Tibial nerve (tissue), 4 donors: ENCODE results near the gene TGFA. TPM values are rescaled to one million over a fixed set of nuclear protein-coding genes. Genes with fewer than 3 reads are reported as not detected.

Experiments used
- DNase-seq, 2 donors: peaks; one replicate each; pipeline ENCODE4 v3.0.0-alpha.2; 2019; ENCODE audit warnings: low spot score in 2 of 2
- H3K27ac ChIP-seq, 4 donors: fragments of 200-600 bp; sonication (generic) in 3 of 4; one replicate each; pipeline ENCODE4 v1.5.1; 2017 to 2019; ENCODE audit warnings: mild to moderate bottlenecking in 1 of 4
- H3K27me3 ChIP-seq, 2 donors: fragments of 200-600 bp; sonication (generic) in 1 of 2; one replicate each; pipeline versions ENCODE4 v1.5.1 to v1.6.0; 2017 to 2019
- H3K36me3 ChIP-seq, 3 donors: fragments of 200-600 bp; sonication (generic); one replicate each; pipeline ENCODE4 v1.5.1; 2018 to 2019
- H3K4me1 ChIP-seq, 4 donors: fragments of 200-600 bp; sonication (generic) in 3 of 4; one replicate each; pipeline ENCODE4 v1.5.1; 2017 to 2019
- H3K4me3 ChIP-seq, 4 donors: fragments of 200-600 bp; sonication (generic) in 3 of 4; one replicate each; pipeline ENCODE4 v1.5.1; 2017 to 2019; ENCODE audit warnings: mild to moderate bottlenecking in 1 of 4, moderate library complexity in 1 of 4
- H3K9me3 ChIP-seq, 4 donors: fragments of 200-600 bp; sonication (generic) in 3 of 4; one replicate each; pipeline ENCODE4 v1.5.1; 2017 to 2019
- EP300 ChIP-seq, 2 donors: sonication (generic); formaldehyde crosslinking; IDR thresholded peaks; one replicate each; pipeline ENCODE4 v1.6.1; 2017; ENCODE audit warnings: antibody characterized with exemption in 2 of 2, mild to moderate bottlenecking in 1 of 2
- POLR2A ChIP-seq, 2 donors: fragments of 450-650 bp; IDR thresholded peaks; one replicate each; pipeline ENCODE4 v1.6.1; 2017; ENCODE audit warnings: antibody characterized with exemption in 2 of 2, mild to moderate bottlenecking in 2 of 2, moderate library complexity in 2 of 2
- WGBS, 2 donors: methylation state at CpG; one replicate each; pipeline ENCODE4 v1.1.5; 2018; 5-methylcytosine and 5-hydroxymethylcytosine counted together
- total RNA-seq, 4 donors: library from RNA; depleted of rRNA; stranded (reverse); fragments of >200 nt; gene quantifications; one replicate each; pipeline ENCODE4 v1.1.0, GENCODE V29; 2016
- TF ChIP-seq, protein P1 (sequence below), 5 experiments: fragments of 200-600 bp in 3 of 5; fragments of 450-650 bp in 2 of 5; sonication (generic) in 3 of 5; IDR thresholded peaks; one replicate each; pipeline ENCODE4 v1.5.1; 2016 to 2019; ENCODE audit warnings: antibody characterized with exemption in 5 of 5, mild to moderate bottlenecking in 3 of 5, moderate library complexity in 2 of 5

The TGFA gene
- total RNA-seq, 4 donors from 2014 or later, result 3.0 to 12.6 (median 9.6) TPM

DNA sequence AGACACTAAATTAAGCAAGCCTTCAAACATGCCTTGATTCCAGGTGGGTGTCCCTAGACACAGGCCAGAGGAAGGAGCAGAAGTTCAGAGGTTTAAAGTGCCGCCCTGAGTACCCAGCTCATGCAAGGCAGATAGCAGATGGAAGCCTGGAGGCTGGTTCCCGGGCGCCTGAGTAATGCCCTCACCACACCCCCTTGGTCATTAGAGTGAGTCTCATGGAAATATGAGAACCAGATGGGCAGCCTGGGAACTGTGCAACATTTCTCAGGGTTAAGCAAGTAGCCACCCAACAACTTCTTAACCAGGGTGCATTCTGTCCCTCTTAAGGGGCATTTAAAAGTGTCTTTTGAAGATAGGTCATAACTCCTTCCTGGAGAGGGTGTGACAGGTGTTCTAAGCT is 44.1 kb downstream of the TGFA start:
- DNase-seq, result no peak
- Histone ChIP-seq H3K36me3 (no peaks in the 10 kb centered on the region), H3K27ac (no peak overlapping the region), H3K27me3 (no peaks in the 10 kb centered on the region), H3K4me3 (no peak overlapping the region), H3K4me1 (no peaks in the 10 kb centered on the region), H3K9me3 (no peaks in the 10 kb centered on the region)
- TF ChIP-seq POLR2A (IDR thresholded peaks at IDR 0.05), result no peak
- TF ChIP-seq, protein P1, sequence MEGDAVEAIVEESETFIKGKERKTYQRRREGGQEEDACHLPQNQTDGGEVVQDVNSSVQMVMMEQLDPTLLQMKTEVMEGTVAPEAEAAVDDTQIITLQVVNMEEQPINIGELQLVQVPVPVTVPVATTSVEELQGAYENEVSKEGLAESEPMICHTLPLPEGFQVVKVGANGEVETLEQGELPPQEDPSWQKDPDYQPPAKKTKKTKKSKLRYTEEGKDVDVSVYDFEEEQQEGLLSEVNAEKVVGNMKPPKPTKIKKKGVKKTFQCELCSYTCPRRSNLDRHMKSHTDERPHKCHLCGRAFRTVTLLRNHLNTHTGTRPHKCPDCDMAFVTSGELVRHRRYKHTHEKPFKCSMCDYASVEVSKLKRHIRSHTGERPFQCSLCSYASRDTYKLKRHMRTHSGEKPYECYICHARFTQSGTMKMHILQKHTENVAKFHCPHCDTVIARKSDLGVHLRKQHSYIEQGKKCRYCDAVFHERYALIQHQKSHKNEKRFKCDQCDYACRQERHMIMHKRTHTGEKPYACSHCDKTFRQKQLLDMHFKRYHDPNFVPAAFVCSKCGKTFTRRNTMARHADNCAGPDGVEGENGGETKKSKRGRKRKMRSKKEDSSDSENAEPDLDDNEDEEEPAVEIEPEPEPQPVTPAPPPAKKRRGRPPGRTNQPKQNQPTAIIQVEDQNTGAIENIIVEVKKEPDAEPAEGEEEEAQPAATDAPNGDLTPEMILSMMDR (IDR thresholded peaks at IDR 0.05), result no peak
- no peak for TF ChIP-seq EP300 (IDR thresholded peaks at IDR 0.05)
- 61 to 71% methylated on average over 3 of the region's 3 CpGs for WGBS, 2 donors

DNA sequence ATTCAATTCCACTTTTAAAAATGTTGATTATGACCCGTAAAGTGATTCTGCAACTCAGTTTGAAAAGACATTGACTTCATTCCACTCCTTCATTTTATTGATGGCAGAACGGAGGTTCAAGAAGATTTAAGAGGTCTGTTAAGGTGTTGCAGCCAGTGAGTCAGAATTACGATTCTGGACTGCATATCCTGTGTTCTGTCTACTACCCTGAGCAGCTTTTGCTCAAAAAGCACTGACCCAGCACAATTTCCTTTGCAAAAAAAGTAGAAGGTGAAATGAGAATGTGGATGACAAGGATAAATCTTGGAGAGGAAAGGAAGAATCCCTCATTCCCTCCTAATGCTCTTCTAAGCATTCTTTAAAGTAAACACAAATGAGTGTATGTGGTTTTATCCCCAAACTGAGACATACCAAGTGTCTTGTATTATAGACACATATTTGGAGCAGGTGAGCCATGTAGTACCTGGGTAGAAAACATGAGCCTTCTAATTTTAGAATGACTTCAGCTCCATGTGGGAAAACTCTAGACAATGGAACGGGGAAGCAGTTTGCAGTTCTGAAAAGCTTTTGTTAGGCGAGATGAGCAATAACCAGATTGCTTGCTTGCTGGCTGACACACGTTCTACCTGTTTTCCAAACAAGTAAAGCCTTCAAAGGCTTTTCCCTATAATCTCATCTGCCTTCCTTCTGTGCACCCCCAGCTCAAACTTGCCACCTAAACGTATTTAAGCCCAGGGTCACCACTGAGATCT is 44.7 kb downstream of the TGFA start:
- Histone ChIP-seq H3K4me1 (no peaks in the 10 kb centered on the region), H3K27me3 (no peaks in the 10 kb centered on the region), H3K4me3 (no peak overlapping the region), H3K36me3 (no peaks in the 10 kb centered on the region), H3K9me3 (no peaks in the 10 kb centered on the region), H3K27ac (no peak overlapping the region)
- WGBS, 2 donors, result 64 to 67% methylated on average over 7 of the region's 7 CpGs
- no peak for DNase-seq
- no peak for TF ChIP-seq POLR2A (IDR thresholded peaks at IDR 0.05)
- TF ChIP-seq, protein P1 (IDR thresholded peaks at IDR 0.05), result no peak
- TF ChIP-seq EP300 (IDR thresholded peaks at IDR 0.05), result no peak

DNA sequence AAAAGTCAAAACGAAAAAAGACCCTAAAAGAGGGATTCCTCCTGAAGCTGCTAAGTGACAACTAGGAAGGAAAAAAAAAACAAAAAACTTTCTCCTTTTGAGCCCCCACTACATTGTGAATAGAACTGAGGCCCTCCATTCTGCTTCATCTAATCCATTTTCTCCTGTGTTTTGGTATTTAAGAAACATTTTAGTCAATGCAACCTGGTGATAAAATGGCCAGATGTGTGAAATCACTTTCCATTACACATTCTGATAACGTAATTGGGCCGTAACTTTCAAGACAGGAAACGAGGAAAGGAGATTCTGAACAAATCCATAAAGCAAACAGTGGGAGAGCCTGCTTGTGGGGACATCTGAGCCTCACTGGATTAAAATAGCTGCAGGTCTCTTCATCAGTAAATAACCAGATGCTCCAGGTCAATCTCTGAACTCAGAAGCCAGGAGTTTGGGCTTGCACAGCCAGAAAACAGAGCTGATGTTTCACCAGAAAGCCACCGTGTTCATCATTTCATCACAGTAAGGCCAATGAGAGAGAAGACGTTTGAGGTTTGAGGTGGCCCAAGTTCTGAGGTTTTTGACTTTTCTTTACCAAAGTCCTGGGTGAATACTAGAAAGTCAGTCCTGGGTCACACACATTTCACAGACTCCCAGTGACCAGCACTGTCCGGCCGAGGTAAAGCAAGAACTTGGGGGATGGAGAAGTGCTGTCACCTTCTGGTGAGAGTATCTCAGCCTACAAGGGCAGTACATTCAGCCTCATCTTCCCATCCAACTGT is 47.8 kb downstream of the TGFA start:
- H3K4me1 ChIP-seq, result no peaks in the 10 kb centered on the region
- no peaks in the 10 kb centered on the region for H3K9me3 ChIP-seq
- H3K27me3 ChIP-seq, result no peaks in the 10 kb centered on the region
- 67 to 71% methylated on average over 8 of the region's 8 CpGs for WGBS, 2 donors
- H3K27ac ChIP-seq, result no peak overlapping the region
- TF ChIP-seq POLR2A (IDR thresholded peaks at IDR 0.05) (no peak), EP300 (IDR thresholded peaks at IDR 0.05) (no peak)
- TF ChIP-seq, protein P1 (IDR thresholded peaks at IDR 0.05), result no peak
- no peaks in the 10 kb centered on the region for H3K36me3 ChIP-seq
- no peak overlapping the region for H3K4me3 ChIP-seq
- no peak for DNase-seq

DNA sequence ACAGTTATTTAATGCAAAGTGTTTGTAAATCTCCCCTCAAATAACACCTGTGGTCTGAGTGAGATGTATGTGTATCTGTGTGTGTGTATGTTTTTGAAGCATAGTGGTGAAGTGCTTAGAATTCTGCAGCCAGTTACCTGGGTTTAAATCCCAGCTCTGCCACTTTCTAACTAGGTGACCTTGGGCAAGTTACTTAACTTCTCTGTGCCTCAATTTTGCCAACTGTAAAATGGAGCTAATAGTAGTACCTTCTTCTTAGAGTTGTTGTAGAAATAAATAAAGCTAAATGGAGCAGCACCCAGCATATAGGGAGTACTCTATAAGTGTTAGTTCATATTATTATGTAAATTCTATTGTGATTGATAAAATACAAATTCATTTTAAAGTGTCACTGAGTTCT is 48.9 kb downstream of the TGFA start:
- Histone ChIP-seq H3K9me3 (no peaks in the 10 kb centered on the region), H3K36me3 (no peaks in the 10 kb centered on the region), H3K4me1 (no peaks in the 10 kb centered on the region), H3K27ac (no peak overlapping the region), H3K4me3 (no peak overlapping the region), H3K27me3 (no peaks in the 10 kb centered on the region)
- TF ChIP-seq, protein P1 (IDR thresholded peaks at IDR 0.05), result no peak
- TF ChIP-seq EP300 (IDR thresholded peaks at IDR 0.05), result no peak
- TF ChIP-seq POLR2A (IDR thresholded peaks at IDR 0.05), result no peak
- no peak for DNase-seq

DNA sequence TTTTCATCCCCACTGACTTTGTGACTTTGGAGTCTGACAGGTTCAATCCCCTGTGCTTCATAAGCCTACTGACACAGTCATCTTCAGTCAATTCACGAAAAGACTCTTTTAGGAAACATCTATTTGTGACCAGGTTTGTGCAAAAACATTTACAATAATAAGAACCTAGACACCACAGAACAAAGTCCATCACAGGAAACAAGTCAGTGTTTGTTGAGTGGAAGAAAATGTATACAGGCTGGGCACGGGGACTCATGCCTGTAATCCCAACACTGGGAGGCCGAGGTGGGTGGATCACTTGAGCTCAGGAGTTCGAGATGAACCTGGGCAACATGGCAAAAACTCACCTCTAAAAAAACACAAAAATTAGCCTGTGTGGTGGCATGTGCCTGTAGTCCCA is 49.7 kb downstream of the TGFA start:
- Histone ChIP-seq H3K36me3 (no peaks in the 10 kb centered on the region), H3K27me3 (no peaks in the 10 kb centered on the region), H3K27ac (no peak overlapping the region), H3K4me1 (no peaks in the 10 kb centered on the region), H3K4me3 (no peak overlapping the region), H3K9me3 (no peaks in the 10 kb centered on the region)
- no peak for DNase-seq
- TF ChIP-seq POLR2A (IDR thresholded peaks at IDR 0.05) (no peak), EP300 (IDR thresholded peaks at IDR 0.05) (no peak)
- TF ChIP-seq, protein P1 (IDR thresholded peaks at IDR 0.05), result no peak
- 83 to 84% methylated on average over 4 of the region's 4 CpGs for WGBS, 2 donors
